VCaP (cell line): ENCODE data around the gene UCP3.

Experiments used
- H3K27ac ChIP-seq: fragments of 450-650 bp; 2 replicates; pipeline ENCODE4 v1.5.1; 2017
- TF ChIP-seq, protein P1 (sequence below): fragments of 450-650 bp; conservative IDR thresholded peaks from 2 replicates; pipeline ENCODE4 v1.5.1; 2017; ENCODE audit warnings: mild to moderate bottlenecking, moderate library complexity

The UCP3 gene

DNA sequence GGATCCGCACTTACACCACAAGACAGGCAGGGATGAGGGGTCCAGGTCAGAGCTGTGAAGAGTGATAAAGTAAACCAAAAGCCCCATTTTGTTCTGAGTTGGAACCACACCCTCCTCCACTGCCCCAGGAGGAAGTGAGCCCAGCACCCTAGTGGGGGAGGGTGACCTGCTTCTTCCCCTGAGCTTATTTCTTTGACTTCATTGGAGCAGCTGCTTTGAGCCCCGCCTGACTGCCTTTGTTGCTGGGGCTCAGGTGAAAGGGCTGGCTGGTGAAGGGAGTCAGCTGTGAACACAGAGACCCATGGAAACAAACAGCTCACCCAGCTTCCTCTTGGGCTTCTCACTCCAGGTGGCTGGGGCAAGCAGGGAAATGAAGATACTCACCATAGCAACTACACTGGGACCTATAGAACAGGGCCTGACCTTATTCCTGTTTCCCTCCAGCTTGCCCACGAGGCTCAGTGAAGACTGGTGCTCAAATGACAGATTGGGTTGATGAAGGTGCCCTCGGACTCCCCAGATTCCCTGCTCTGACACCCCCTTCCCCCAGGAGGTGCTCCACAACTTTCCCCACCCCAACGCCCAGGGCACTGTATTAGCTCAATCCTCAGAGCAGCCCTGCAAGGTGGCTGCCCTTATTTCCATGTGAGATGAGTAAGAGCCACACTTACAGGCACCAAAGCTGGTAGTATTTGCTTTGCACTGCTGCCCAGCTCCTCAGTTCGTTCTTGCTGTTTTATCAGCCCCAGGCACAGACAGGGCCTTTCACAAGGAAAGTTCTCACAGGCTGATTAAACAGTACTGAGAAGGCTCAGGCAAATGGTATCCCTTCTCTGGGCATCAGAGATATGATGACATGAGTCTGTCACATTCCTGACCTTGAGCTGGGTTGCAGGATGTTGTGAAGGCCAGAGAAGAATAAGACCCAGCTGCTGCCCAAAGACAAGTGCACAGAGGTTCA is 28.6 kb downstream of the UCP3 start:
- H3K27ac ChIP-seq = no peak overlapping the region
- TF ChIP-seq, protein P1, sequence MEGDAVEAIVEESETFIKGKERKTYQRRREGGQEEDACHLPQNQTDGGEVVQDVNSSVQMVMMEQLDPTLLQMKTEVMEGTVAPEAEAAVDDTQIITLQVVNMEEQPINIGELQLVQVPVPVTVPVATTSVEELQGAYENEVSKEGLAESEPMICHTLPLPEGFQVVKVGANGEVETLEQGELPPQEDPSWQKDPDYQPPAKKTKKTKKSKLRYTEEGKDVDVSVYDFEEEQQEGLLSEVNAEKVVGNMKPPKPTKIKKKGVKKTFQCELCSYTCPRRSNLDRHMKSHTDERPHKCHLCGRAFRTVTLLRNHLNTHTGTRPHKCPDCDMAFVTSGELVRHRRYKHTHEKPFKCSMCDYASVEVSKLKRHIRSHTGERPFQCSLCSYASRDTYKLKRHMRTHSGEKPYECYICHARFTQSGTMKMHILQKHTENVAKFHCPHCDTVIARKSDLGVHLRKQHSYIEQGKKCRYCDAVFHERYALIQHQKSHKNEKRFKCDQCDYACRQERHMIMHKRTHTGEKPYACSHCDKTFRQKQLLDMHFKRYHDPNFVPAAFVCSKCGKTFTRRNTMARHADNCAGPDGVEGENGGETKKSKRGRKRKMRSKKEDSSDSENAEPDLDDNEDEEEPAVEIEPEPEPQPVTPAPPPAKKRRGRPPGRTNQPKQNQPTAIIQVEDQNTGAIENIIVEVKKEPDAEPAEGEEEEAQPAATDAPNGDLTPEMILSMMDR = no peak

- no peak overlapping the region for H3K27ac ChIP-seq
- TF ChIP-seq, protein P1 = no peak
These were observed 30.3 kb downstream of the UCP3 start for GRCh38 chr11:73978576-73979086.

GRCh38 chr11:73977856-73978519 is 30.9 kb downstream of the UCP3 start:
- H3K27ac ChIP-seq = no peak overlapping the region

GRCh38 chr11:73976451-73977151 is 32.3 kb downstream of the UCP3 start:
- TF ChIP-seq, protein P1 = no peak
- no peak overlapping the region for H3K27ac ChIP-seq

More at GRCh38 chr11:73977856-73978519, 30.9 kb downstream of the UCP3 start:
- TF ChIP-seq, protein P1 = no peak

GRCh38 chr11:73975479-73975757 is 33.5 kb downstream of the UCP3 start:
- TF ChIP-seq, protein P1 = no peak

DNA sequence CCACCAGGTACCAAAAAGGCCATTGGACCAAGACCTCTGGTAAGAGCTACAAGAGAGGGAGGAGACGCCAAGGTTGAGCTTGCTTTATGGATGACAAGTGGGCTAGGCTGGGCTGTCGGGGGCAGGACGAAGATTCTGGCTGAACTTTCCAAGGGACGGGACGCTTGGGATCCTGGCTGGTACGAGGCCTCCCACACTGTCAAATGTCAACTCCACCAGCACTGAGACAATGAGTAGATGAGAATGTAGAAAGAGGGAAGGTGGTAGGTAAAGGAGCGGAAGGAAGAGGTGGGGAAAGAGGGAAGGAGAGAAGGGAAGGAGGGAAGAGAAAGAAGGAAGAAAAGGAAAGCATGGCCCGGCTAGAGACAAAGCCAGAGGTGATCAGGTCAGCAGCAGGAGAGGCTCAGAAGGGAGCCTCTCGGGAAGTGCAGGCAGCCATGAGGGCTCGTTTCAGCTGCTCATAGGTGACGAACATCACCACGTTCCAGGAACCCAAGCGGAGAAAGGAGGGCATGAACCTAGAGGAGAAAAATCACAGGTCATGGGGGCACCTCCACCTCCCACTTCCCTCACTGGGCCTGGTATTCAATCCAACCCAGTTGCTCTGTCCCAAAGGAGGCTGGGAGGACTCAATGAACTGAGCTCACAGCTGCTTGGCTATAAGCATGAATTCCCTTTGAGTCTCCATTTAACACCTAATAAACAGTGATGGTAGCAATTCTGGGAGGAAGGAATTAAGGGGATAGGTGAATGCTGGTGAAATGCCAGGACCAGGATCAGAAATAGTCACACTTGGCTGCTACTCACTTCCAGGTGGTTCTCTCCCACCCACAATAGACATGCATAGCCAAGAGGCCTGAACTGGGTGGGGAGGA is 34.0 kb downstream of the UCP3 start:
- TF ChIP-seq, protein P1 = no peak
- no peak overlapping the region for H3K27ac ChIP-seq

More at GRCh38 chr11:73975479-73975757, 33.5 kb downstream of the UCP3 start:
- no peak overlapping the region for H3K27ac ChIP-seq
